HFFc6 (cell line): ENCODE data around the gene ARHGAP26. TPM values are rescaled to one million over a fixed set of nuclear protein-coding genes. Genes with fewer than 3 reads are reported as not detected.

Experiments
- DNase-seq: peaks from one replicate; pipeline ENCODE4 v3.0.0-alpha.2; 2018
- H3K27ac Mint-ChIP-seq: 2 replicates; pipeline ENCODE4 v1.8.0; 2020; ENCODE audit warnings: mild to moderate bottlenecking, mixed read lengths
- H3K27me3 Mint-ChIP-seq: 2 replicates; pipeline ENCODE4 v1.8.0; 2021; ENCODE audit warnings: mild to moderate bottlenecking, moderate library complexity, mixed read lengths; ENCODE audit not compliant: insufficient read depth
- H3K36me3 Mint-ChIP-seq: 2 replicates; pipeline ENCODE4 v1.8.0; 2021; ENCODE audit warnings: low read depth, mixed read lengths
- H3K4me1 Mint-ChIP-seq: 2 replicates; pipeline ENCODE4 v1.8.0; 2020; ENCODE audit warnings: low read depth, mixed read lengths
- H3K4me3 Mint-ChIP-seq: 2 replicates; pipeline ENCODE4 v1.8.0; 2020; ENCODE audit warnings: mild to moderate bottlenecking, moderate library complexity, mixed read lengths
- H3K9me3 Mint-ChIP-seq: 2 replicates; pipeline ENCODE4 v1.8.0; 2020; ENCODE audit warnings: mild to moderate bottlenecking, mixed read lengths
- CTCF ChIP-seq: fragments of 200-600 bp; sonication (generic); IDR thresholded peaks from 2 replicates; pipeline ENCODE4 v1.5.0; 2021; ENCODE audit warnings: antibody characterized with exemption, mild to moderate bottlenecking
- total RNA-seq, 6 experiments: library from RNA; stranded (reverse); fragmentation: NEBNext Ultra II Directional; extraction: Animal tissue kit (Norgen Biotek cat#: 25700); gene quantifications; 2 replicates in 1 of 6; 3 replicates in 5 of 6; pipeline ENCODE4 v1.2.3, GENCODE V29; 2021

Gene ARHGAP26
- total RNA-seq, 6 experiments from 2014 or later, result 2.3 to 3.6 (median 3.1) TPM

GRCh38 chr5:143033535-143034250 is 263.5 kb downstream of the ARHGAP26 start:
- peaks cover 22% of the 10 kb centered on the region for H3K4me1 Mint-ChIP-seq
- no peak overlapping the region; the same call in 1 of the 2 replicates for H3K27ac Mint-ChIP-seq

GRCh38 chr5:143036146-143036927 is 266.2 kb downstream of the ARHGAP26 start:
- no peak for DNase-seq
- peaks cover 14% of the 10 kb centered on the region for H3K36me3 Mint-ChIP-seq
- peaks cover 22% of the 10 kb centered on the region for H3K4me1 Mint-ChIP-seq
- TF ChIP-seq CTCF, result no peak
- no peak overlapping the region for H3K4me3 Mint-ChIP-seq
- H3K27ac Mint-ChIP-seq, result no peak overlapping the region
- H3K27me3 Mint-ChIP-seq, result peaks cover 8% of the 10 kb centered on the region
- peaks cover 14% of the 10 kb centered on the region for H3K9me3 Mint-ChIP-seq

More at GRCh38 chr5:143033535-143034250, 263.5 kb downstream of the ARHGAP26 start:
- Mint-ChIP-seq H3K36me3 (peaks cover 18% of the 10 kb centered on the region), H3K9me3 (peaks cover 14% of the 10 kb centered on the region), H3K4me3 (peak overlapping the region; percentile 51), H3K27me3 (peaks cover 12% of the 10 kb centered on the region)
- DNase-seq, result peak; percentile 92
- TF ChIP-seq CTCF, result no peak

- no peak for TF ChIP-seq CTCF
- Mint-ChIP-seq H3K36me3 (peaks cover 14% of the 10 kb centered on the region), H3K4me1 (peaks cover 25% of the 10 kb centered on the region), H3K4me3 (no peak overlapping the region), H3K27me3 (peaks cover 4% of the 10 kb centered on the region), H3K27ac (no peak overlapping the region), H3K9me3 (peaks cover 14% of the 10 kb centered on the region)
- DNase-seq, result no peak
Measured at GRCh38 chr5:143037071-143037470, 266.9 kb downstream of the ARHGAP26 start.

GRCh38 chr5:143037708-143038107 is 267.5 kb downstream of the ARHGAP26 start:
- H3K9me3 Mint-ChIP-seq, result peaks cover 14% of the 10 kb centered on the region
- peaks cover 4% of the 10 kb centered on the region; the same call in 1 of the 2 replicates for H3K27me3 Mint-ChIP-seq
- no peak overlapping the region for H3K27ac Mint-ChIP-seq
- DNase-seq, result no peak
- no peak for TF ChIP-seq CTCF
- peaks cover 27% of the 10 kb centered on the region for H3K4me1 Mint-ChIP-seq
- H3K36me3 Mint-ChIP-seq, result peaks cover 14% of the 10 kb centered on the region
- H3K4me3 Mint-ChIP-seq, result no peak overlapping the region

- H3K4me3 Mint-ChIP-seq, result no peak overlapping the region
- peaks cover 6% of the 10 kb centered on the region; the same call in 1 of the 2 replicates for H3K36me3 Mint-ChIP-seq
- no peak for TF ChIP-seq CTCF
- no peak overlapping the region for H3K27ac Mint-ChIP-seq
- peaks cover 14% of the 10 kb centered on the region for H3K4me1 Mint-ChIP-seq
- H3K27me3 Mint-ChIP-seq, result peaks cover 4% of the 10 kb centered on the region; the same call in 1 of the 2 replicates
- no peak for DNase-seq
- peaks cover 6% of the 10 kb centered on the region; the same call in 1 of the 2 replicates for H3K9me3 Mint-ChIP-seq
Measured at GRCh38 chr5:143040622-143041021, 270.4 kb downstream of the ARHGAP26 start.
